CD4-positive, alpha-beta T cell treated with Interleukin-6 for 4 hours (primary cell): ENCODE results near the gene SEC14L1.
A peak's percentile ranks its signal among the peaks of the same experiment; 100 is the strongest.

Experiments used
- DNase-seq: peaks from one replicate; pipeline ENCODE4 v3.0.0-alpha.2; 2020; ENCODE audit warnings: mixed read lengths

Gene SEC14L1

DNA sequence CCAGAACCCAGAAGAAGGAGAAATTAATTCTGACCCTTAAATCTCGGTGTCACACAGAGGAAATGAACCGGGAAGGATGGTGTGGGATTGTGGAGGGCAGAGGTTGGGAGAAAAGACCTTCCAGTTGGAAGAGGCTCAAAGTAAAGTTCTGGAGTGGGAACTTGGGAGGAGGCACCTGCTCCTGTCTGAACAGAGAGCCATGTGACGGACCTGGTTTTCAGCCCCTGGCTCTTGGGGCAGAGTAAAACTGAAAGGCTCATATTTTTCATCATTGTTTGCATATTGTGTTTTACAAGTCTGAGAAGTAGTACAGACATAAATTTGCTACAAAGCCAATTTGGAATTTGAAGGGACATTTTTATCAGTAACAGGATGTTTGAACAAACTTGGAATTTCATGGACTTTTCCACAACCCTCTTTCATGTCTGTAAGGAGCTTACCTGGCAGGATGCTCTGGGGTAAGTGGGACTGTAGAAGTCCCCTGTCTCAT, 24.4 kb upstream of the SEC14L1 start:
- DNase-seq = no peak

DNA sequence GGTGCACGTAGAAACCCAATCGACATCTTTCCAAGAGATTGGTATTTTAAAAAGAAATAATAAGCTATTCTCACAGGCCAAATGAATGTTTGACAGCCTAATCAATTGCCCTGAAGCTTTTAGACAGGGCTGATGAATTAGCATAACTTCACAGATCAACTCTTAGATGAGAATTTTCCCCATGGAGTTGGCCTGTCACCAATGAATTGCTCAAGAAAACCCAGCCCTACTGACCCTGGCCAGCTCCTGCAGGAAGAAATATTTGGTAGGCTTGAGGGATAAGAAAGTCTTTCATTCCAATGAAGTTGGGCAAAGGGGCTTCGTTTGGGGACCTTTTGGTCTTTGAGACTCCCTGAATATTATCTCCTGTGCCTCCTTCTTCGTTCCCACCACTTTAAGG, 23.4 kb upstream of the SEC14L1 start:
- DNase-seq = no peak

DNA sequence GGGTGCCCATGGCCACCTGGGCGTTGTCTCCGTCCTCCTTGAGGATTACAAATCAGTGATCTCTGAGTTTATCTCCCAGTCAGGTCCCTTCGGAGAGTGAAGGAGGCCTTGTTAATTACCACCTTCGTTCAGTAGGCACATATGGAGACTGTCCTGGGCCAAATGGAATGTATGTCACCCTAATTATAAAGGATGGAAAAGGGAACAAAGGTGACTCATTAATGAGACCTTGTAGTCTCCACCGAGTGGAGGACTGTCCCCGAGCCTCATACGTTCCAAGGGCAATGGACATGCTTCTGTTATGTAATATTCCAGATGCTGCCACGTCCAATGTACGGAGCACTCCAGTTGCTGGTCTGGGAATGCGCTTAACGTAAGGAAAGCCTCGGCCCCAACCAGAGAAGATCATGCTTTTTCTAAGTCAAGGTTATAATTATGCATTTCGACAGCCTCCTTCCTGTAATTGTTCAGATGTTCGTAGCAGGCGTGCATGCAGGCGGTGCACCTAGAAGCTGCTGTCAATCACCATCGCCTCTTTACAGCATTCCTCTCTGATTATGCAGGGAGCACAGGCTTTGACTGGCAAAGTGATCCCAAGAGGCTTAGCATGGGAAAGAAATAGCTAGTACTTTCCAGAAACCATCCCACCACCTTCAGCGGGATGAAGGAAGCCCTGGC, 22.4 kb upstream of the SEC14L1 start:
- no peak for DNase-seq

DNA sequence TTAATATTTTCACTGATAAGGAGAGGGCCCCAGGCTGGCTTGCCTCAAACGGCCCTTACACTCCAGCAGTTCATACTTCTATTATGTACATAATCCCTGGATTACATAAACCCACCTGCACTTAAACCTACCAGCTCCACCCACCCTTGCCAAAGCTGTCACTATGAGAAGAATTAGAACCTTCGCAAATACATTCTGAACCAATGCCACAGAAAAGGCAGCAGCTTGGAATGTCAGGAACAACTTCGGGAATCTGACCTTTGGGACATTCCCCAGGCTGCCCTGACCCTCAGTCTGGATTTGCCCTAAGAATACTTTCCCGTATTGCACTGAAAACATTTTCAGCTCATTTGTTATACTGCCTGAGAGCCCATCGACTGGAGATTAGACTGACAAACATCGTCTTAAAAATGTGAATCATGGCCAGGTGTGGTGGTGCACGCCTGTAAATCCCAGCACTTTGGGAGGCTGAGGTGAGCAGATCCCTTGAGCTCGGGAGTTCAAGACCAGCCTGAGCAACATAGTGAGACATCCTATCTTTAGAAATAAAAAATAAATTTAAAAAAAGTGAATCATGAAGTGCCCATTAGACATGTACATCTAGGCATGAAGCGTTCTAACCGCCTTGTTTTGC, 21.0 kb upstream of the SEC14L1 start:
- DNase-seq = no peak

DNA sequence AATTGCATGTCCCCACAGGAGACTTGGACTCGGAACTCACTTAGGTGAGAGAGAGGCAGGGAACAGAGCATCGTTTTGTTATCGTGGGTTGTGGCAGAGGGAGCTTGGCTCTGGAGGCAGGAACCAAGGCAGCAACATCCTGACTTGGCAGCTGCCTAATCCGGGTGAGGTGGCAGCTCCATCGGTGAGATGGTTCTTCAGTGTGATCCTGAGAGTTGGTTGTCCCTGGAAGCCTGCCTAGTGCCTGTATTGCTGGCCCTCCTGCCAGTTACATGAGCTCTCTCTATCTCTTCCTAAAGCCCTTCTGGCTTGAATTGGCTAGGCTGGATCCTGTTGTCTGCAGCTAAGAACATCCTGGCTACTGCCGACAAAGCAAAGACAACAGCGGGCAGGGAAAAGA, 19.9 kb upstream of the SEC14L1 start:
- no peak for DNase-seq

DNA sequence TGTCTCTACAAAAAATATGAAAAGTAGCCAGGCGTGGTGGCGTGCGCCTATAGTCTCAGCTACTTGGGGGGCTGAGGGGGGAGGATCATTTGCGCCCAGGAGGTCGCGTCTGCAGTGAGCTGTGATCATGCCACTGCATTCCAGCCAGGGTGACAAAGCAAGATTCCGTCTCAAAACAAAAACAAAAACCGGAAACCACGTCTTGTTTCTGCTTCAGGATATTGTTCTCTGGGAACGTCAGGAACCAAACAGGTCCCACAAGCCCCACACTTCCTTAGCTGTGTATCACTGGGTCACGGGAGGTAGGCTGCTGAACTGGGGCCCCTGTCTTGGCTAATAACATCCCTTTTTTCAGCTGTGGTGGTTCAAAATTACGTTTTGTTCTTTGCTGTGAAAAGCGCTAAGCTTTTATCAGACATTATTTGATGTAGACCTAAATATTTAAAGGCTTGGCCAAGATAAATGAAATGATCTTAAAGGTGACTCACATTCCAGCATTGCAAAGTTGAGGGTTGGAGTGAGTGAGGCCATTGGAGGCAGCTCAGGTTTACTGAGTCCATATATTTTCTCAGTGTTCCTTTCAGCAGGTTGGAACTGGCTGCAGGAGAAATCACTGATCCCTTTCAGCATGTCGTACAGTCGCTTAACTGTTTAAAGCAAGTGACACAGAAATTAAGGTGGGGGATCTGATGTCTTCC, 16.4 kb upstream of the SEC14L1 start:
- DNase-seq = no peak

DNA sequence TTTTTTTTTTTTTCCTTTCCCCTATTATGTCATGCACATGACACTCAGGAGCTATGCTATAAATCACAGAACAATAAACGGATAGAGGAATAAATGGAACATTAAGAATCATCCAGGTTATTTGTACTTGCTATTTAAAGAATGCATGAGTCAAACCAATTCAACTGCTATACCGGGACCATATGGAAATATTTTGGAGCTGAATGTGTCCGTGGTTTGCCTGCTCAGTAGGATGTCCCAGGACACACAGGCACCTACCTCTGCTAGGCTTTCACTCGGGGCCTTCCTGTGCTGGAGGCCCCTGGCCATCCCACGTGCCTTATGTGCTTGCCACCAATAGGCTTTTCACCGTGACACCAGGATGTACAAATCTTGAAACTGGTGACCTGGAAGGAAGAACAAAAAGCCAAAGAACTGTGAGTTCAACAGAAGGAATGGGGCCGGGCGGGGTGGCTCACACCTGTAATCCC, 15.3 kb upstream of the SEC14L1 start:
- DNase-seq = no peak

DNA sequence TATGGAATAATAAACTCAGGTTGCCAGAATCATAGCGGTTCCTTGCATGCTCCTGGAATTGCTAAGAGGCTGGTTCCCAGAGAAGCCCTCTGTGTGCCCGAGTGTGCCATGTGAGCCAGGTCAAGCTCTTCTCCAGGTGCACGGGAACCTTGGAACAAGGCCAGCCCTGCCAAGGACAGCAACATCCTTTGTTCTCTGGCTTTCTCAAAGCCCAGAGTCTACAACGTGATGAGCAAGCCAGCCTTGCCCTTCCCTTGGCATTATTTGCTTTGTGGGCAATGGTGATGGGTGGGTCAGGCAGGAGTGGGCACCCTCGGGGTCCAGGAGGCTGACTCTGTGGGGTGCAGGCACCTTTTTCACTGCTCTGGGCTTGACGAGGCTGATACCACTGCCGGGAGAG, 14.2 kb upstream of the SEC14L1 start:
- no peak for DNase-seq

DNA sequence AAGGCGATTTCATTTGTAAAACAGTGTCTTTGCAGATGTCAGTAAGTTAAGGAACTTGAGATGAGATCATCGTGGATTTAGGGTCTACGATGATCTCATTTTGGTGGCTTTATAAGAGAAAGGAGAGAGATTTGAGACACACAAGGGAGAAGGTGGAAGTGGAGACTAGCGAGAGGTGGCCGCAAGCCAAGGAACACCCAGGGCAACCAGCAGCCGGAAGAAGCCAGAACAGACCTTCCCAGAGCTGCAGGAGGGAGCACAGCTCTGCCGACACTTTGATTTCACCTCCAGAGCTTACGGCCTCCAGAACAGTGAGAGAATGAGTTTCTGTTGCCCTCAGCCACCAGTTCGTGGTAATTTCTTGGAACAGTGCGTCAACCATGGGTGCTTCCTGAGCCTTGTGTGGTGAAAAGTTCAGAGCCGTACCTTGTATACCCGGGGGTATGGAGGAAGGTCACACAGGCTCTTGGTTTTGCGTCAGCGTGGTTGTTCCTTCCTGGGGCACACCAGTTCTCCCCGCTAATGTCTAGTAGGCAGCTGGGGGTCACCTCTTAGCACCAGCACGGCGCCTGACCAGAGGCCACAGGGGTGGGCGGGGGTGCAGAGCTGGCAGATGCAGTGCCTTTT, 12.9 kb upstream of the SEC14L1 start:
- DNase-seq = peak; percentile 65

DNA sequence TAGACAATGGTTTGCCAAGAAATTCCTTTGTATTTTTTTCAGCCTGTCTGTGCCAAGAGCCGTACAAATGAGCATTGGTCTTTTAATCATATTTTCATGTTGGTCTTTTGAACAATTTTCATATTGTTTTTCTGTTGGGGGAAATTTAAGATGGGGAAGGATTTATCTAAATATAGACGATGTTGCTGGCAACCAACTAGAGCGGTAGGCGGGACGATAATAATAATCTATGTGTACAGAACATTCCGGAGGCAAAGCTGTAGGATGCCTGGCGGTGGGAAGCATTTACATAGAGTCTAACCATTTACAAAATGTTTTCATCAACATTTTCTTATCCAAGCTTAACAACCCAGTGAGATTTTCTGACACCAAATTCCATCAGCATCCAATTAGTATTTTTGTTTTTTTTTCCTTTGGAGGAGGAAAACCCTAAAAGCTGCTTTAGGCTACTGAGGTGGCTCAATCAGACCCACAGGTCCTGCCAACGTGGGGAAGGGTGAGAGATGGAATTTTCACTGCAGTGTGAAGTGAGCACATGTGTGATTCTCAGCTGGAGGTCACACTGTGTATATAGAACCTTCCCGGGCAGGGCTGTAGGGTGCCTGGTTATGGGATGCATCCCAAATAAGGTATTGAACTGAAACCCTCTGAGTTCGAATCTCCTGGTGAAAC, 11.7 kb upstream of the SEC14L1 start:
- no peak for DNase-seq

DNA sequence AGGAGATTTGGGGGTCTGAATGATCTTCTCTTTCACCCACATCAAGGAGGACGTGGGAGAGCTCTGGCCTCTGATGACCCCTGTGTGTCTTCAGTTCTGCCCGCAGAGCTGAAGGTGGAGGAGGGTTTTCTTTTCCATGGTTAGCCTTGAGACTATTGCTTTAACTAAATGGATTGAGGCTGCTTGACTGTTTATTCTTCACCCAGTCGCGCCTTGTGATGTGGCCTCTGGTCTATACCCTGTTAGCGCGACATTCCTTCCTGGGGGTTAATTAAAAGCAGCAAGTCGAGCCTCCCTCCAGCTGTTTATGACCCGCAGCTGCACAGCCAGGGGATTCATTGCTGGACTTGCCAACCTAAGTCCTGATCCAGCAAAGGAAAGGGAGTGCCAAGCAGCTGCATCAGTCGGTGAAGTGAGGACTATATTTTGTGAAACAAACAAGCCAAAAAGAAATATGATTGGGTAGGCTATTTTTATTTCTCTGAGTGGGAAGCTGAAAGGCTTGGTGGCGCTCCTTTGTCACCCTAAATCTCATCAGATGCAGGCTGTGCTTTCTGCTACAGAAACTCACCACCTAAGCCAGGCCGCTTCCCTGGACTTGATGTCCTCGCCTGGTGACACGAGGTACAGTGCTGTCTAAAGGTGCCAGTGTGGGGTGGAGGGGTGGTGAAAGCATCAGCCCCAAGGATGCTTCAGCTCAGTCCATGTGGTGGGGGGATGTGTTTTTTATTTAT, 11.0 kb upstream of the SEC14L1 start:
- DNase-seq = no peak

DNA sequence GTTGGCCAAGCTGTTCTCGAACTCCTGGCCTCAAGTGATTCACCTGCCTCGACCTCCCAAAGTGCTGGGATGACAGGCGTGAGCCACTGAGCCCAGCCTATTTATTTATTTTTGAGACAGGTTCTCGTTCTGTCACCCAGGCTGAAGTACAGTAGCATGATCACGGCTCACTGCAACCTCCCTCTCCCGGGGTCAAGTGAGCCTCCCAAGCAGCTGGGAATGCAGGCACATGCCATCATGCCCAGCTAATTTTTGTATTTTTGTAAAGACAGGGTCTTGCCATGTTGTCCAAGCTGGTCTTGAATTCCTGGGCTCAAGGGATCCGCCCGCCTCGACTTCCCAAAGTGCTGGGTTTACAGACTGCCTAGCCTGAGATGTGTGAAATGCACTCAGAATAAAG, 10.2 kb upstream of the SEC14L1 start:
- DNase-seq = no peak

DNA sequence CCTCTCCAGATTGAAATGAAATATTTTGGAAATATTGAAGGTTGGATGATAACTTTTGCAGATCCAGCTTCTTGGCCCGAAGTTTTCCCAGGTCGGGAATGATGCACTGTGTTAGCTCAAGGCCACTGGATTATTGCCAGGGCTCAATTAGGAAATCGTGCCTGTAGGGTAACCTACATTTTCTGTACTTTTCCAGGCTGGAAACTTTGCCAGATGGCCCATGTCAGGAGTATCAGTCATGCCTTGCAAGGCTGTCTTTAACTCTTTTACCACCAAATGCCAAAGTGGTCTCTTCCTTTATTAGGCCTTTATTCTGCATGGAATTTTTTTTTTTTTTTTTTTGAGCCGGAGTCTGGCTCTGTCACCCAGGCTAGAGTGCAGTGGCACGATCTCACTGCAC, 8.9 kb upstream of the SEC14L1 start:
- no peak for DNase-seq

DNA sequence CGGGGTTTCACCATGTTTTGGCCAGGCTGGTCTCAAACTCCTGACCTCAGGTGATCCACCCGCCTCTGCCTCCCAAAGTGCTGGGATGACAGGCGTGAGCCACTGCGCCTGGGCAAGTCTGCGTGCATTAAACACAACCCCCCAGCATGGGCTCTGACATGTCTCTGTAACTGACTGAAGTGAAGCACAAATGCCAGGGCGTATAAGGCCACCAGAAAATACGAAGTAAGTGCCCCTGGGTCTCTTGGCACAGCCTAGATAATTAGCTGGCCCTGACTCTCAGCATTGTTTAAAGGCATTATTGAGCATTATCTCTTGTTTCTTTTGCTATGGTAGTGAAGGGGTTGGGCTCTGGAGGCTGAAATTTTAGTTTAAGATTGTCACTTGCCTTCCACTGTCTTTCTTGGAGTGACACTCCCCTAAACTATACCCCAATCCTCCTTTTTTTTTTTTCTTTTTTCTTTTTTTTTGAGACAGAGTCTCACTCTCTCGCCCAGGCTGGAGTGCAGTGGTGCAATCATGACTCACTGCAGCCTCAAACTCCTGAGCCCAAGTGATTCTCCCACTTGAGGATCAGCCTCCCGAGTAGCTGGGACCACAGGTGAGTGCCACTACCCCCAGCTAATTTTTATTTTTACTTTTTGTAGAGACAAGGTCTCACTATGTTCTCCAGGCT, 8.2 kb upstream of the SEC14L1 start:
- DNase-seq = no peak

DNA sequence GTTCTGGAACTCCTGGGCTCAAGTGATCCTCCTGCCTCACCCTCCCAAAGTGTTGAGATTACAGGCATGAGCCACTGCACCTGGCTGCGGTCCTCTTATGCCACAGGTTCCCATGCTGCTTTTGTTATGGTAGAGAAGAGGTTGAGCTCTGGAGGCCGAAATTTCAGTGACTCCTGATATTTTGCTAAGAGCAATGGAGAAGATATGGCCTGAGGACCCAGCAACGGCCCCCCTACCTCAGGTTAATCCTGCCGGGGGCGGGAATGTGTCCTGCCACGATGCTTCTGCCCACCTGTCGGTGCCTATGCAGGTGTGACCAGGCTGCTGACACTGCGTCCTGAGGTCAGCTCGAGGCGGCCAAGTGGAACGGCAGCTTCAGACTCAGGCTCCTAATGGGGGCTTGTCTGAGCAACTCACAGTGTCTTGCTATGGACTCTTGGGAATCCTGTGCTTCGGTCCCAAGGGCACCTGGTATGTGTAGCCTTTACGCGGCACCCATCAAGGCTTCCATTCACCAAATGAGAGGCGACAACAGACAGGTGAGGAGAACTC, 7.6 kb upstream of the SEC14L1 start:
- no peak for DNase-seq

DNA sequence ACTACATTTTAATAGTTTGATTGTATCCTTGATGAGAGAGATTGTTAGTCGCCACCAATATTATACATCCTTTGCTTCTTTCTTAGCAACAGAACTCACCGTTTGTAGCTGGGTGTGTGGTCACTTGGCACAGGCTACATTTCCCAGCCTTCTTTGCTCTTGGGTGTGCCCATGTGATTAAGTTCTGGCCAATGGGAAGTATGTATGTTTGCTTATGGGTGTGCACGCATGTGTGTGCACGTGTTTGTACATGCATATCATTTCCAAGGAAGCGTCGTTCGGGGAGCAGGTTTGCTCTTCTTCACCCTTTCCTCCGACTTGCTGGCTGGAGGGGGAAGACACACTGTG, 4.4 kb upstream of the SEC14L1 start:
- no peak for DNase-seq

DNA sequence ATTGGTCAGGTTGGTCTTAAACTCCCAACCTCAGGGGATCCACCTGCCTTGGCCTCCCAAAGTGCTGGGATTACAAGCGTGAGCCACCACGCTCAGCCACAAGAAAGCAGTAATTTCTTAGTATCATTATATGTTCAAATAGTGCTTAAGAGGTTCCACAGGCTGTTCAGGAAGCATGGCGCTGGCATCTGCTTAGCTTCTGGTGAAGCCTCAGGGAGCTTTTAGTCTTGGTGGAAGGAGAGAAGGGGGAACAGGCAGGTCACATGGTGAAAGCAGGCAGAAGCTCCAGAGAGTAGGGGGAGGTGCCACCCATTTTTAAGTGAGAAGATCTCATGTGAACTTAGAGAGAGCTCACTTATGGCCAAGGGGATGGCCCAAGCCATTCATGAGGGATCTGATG, 3.7 kb upstream of the SEC14L1 start:
- no peak for DNase-seq

DNA sequence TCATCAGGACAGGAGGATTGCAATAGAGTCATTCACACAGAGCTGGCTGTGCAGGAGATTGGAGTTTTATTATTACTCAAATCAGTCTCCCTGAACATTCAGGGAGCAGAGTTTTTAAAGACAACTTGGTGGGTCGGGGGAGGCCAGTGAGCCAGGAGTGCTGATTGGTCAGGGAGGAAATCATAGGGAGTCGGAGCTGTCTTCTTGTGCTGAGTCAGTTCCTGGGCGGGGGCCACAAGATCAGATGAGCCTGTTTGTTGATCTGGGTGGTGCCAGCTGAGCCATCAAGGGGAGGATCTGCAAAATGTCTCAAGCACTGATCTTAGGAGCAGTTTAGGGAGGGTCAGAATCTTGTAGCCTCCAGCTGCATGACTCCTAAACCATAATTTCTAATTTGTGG, 2.9 kb upstream of the SEC14L1 start:
- peak; percentile 61 for DNase-seq

DNA sequence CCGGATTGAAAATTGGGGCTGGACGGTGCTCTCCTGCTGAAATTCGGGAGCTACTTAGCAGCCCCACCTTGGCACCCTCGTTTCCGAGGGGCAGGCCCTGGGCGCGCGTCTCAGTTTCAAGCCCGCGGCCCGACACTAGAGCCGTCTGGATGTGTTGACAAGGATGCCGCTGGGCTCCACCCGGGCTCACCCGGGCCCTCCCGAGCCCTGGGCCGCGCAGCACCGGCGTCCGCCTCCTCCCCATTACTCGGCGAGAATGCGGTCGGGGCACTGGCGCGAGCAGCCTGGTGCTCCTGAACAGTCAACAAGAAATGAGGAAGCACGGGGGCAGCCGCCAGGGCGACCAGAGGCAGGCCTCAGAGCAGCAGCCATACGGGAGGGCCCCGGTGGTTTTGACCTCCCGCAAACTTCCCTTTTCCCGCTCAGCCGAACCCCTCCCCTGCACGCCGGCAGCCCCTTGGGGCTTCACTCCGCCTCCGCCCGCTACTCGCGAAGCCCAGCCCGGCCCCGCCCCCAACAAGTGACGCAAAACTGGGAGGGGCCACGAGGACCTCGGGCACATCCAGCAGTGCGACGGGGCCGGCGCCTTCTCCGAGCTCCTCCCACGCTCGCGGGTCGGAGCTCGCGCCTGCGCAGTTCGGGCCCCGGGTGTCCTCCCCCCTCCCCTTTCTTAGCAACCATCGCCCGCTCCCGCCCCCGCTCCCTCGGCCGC, 447 bp upstream of the SEC14L1 start:
- peak; percentile 99 for DNase-seq

DNA sequence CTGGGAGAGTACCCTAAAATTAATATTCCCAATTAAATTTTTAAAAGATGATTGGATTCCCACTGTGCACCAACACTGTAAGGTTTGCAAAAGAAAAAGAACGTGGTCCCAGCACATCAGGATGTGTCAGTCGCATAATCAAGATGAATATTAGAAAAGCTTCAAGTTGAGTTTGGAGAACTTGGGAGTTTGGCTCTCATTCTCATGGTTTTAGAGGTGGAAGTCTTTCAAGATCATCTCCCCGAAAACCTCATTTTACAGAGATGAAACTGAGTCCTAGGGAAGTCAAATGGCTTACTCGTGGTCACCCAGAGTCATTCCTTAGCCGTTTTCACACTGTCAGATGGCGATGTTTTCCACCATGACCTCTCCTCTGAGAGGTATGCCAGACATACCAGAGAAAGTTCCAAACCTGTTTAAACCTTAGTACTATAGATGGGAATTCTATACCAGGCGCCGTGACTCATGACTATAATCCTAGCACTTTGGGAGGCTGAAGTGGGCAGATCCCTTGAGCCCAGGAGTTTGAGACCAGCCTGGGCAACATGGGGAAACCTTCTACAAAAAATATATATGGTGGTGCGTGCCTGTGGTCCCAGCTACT, 1.2 kb downstream of the SEC14L1 start:
- no peak for DNase-seq
